HS-5 (cell line): Measurements from ENCODE around the gene ECHDC3.

Experiments
- DNase-seq: peaks from one replicate; pipeline ENCODE4 v3.0.0-alpha.2; 2012; ENCODE audit warnings: low read depth

The ECHDC3 gene

DNA sequence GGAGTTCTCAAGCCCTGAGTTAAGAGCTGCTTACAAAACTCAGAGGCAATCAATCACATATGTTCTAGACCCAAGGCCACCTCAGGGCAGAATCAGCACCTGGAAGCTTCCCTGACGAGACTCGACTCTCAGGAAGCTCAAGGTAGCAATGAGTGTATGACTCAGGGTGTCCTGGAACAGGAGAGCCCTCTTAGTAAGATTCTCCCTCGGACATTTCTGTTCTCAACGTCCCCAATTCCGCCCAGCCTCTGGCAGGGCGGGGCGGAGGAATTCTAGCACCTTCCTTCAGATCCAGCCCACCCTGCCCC, 41.3 kb downstream of the ECHDC3 start:
- no peak for DNase-seq

DNA sequence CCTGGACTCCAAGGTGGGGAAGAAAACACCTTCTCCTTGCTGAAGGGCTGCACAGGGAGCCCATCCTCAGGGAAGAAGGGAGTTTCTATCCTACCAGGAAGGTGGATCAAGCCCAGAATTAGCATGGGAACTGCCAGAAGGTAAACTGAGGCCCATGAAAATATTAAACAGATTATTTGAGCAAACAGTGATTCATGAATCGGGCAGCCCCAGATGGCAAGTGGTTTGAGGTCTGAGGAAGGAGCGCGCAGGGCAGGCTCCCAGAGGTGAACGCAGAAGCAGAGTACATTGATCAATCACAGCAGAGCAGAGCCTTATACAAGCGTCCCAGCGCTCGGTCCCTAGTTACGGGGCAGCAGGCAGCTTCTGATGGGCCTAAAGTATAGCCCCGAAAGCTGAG, 45.2 kb downstream of the ECHDC3 start:
- DNase-seq = no peak

- DNase-seq = no peak
Observed at GRCh38 chr10:11787846-11788245, 45.7 kb downstream of the ECHDC3 start.

DNA sequence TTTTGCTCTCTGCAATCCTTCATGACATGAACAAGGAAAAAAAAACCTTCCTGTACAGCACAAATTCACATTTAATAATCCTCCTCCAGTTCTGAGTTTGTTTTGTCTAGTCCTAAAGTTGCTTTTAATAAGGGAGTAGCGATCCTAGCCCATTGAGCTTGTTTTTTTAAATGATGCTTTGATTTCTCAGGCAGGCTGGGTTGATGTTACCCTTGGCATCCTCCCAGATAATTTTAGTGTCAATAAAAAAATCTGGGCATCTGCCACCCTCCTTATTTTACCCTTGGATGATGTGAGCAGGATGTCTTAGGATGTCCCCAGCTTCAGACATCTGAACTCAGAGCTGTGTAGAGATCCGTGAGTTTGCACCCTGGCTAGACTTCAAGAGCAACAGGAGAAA, 47.1 kb downstream of the ECHDC3 start:
- no peak for DNase-seq

GRCh38 chr10:11789956-11790355, 47.8 kb downstream of the ECHDC3 start:
- DNase-seq = no peak

GRCh38 chr10:11793762-11794479, 51.7 kb downstream of the ECHDC3 start:
- DNase-seq = peak; percentile 69

DNA sequence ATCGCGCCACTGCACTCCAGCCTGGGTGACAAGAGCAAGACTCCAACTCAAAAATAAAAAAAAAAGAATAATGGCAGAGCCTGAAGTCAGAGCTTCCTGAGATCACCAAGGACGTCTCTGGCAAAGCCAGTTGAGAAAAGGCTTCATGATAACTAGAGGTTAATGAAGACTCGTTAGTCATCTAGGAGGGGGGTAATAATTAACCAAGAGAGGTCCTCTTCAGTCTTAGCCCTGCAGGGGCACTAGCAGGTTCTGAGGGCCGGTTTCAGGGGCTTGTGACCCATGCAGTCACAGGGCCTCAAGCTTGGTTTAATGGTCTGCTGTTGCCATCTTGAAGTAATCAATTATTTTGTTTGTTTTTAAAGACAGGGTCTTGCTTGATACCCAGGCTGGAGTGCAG, 52.4 kb downstream of the ECHDC3 start:
- DNase-seq = no peak

DNA sequence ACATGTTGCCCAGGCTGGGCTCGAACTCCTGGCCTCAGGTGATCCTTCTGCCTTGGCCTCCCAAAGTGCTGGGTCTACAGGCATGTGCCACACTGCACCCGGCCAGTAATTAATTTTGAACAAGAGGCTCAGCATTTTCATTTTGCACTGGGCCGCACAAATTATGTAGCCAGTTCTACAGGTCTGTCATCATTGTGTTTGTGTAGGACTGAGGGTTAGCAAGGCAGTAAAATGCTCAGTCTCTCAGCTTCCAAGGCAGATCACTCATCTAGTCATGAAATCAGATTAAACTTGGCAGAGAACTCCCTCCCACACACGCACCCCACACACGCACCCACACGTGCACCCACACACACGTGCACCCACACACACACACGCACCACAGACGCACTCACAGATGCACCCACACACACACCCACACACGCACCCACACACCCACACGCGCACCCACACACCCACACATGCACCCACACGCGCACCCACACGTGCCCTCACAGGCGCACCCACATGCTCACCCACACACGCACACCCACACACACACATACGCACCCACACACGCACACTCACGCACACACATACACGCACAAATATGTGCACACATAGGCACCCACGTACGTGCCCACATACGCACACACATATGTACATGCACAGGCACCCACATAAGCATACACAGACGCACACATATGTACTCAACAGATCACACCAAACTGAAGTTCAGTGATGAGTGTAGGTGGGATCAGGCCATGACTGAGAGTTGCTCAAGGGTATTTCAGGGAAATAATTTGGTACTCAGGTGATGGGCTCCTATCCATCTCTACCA, 53.1 kb downstream of the ECHDC3 start:
- DNase-seq = no peak

DNA sequence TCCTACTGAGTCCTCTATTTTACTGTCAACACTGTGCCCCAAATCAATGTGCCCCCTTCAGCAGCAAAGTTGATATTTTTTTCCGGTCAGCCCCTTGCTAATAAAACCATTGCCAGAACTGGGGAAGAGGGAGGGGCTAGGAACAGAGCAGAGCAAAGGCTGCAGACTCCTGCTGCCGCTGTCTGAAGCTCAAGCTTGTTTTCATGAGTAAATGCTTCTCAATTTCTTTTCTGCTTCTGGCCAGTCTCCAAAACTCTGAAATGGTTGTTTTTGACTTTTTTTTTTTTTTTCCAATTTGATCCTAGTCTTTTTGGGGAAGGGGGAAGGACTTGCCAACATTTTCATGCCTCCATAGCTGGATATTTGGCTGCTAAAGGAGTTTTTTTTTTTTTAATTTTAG, 54.3 kb downstream of the ECHDC3 start:
- no peak for DNase-seq

GRCh38 chr10:11797281-11797680, 55.1 kb downstream of the ECHDC3 start:
- DNase-seq = no peak

GRCh38 chr10:11797847-11798633, 55.9 kb downstream of the ECHDC3 start:
- no peak for DNase-seq

GRCh38 chr10:11798845-11799735, 56.9 kb downstream of the ECHDC3 start:
- no peak for DNase-seq

GRCh38 chr10:11799736-11800080, 57.5 kb downstream of the ECHDC3 start:
- no peak for DNase-seq

DNA sequence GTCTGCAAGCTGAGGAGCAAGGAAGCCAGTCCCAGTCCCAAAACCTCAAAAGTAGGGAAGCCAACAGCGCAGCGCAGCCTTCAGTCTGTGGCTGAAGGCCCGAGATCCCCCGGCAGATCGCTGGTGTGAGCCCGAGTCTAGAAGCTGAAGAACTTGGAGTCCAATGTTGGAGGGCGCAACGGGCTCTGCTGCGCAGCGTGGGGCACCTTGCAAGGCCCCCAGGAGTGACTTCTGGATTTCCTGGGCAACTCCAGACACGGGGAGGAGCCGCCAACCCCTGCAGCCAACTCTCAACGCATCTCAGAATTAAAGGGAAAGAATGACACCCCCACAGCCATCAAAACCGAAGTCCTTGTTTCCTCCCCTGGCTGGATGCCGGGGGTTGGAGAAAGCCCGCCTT, 62.2 kb downstream of the ECHDC3 start:
- DNase-seq = no peak

- DNase-seq = no peak
Observed at GRCh38 chr10:11805792-11806191, 63.6 kb downstream of the ECHDC3 start.

- DNase-seq = no peak
Observed at GRCh38 chr10:11806706-11807105, 64.5 kb downstream of the ECHDC3 start.

GRCh38 chr10:11808808-11809207, 66.6 kb downstream of the ECHDC3 start:
- no peak for DNase-seq

- no peak for DNase-seq
Observed at GRCh38 chr10:11810313-11810766, 68.2 kb downstream of the ECHDC3 start.

GRCh38 chr10:11810973-11811372, 68.8 kb downstream of the ECHDC3 start:
- no peak for DNase-seq

DNA sequence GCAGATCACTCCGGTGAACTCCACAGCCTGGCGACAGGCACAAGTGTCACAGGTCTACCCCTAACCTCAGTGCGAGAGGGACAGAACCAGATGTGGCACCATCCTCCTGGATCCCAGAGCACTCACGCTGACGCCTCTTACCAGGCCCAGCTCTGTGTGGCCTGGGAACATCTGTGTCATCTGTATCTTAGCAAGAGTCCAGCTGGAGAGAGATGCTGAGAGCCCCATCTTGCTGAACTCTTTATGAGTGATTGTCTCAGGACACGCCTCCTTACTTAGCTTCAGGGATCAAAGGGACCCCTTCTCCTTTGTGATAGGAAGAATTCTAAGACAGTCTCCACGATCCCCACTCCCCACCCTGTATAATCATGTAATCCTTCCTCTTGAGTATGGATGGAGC, 71.0 kb downstream of the ECHDC3 start:
- DNase-seq = no peak
